Measurements from ENCODE around the gene CRISPLD2.

Gene CRISPLD2

GRCh38 chr16:84924331-84925091 lies 104.7 kb downstream of the CRISPLD2 start:
- H3K9me3 ChIP-seq (ENCODE audit: control insufficient read depth, low read depth, low read length): no peaks in the 10 kb centered on the region
- H3K36me3 ChIP-seq (ENCODE audit: control insufficient read depth, low read depth, low read length): no peaks in the 10 kb centered on the region
- no peaks in the 10 kb centered on the region for H3K4me1 ChIP-seq (ENCODE audit: control insufficient read depth, low read depth, low read length)
- H3K27me3 ChIP-seq (ENCODE audit: control insufficient read depth, insufficient read depth, low read length): no peaks in the 10 kb centered on the region
- H3K9ac ChIP-seq (ENCODE audit: low read length): no peak overlapping the region
- no peak overlapping the region for H3K27ac ChIP-seq (ENCODE audit: low read length)
- no peak overlapping the region for H3K4me3 ChIP-seq (ENCODE audit: low read length)

GRCh38 chr16:84925092-84925772 lies 105.4 kb downstream of the CRISPLD2 start:
- Histone ChIP-seq H3K4me3 (ENCODE audit: low read length) (no peak overlapping the region), H3K27me3 (ENCODE audit: control insufficient read depth, insufficient read depth, low read length) (no peaks in the 10 kb centered on the region), H3K27ac (ENCODE audit: low read length) (no peak overlapping the region)

GRCh38 chr16:84925773-84926372 lies 106.1 kb downstream of the CRISPLD2 start:
- H3K36me3 ChIP-seq (ENCODE audit: control insufficient read depth, low read depth, low read length): no peaks in the 10 kb centered on the region
- no peak overlapping the region for H3K27ac ChIP-seq (ENCODE audit: low read length)
- H3K9me3 ChIP-seq (ENCODE audit: control insufficient read depth, low read depth, low read length): no peaks in the 10 kb centered on the region
- no peak overlapping the region for H3K9ac ChIP-seq (ENCODE audit: low read length)
- no peaks in the 10 kb centered on the region for H3K27me3 ChIP-seq (ENCODE audit: control insufficient read depth, insufficient read depth, low read length)
- no peaks in the 10 kb centered on the region for H3K4me1 ChIP-seq (ENCODE audit: control insufficient read depth, low read depth, low read length)
- H3K4me3 ChIP-seq (ENCODE audit: low read length): no peak overlapping the region

More at GRCh38 chr16:84925092-84925772, 105.4 kb downstream of the CRISPLD2 start:
- no peak overlapping the region for H3K9ac ChIP-seq (ENCODE audit: low read length)
- no peaks in the 10 kb centered on the region for H3K36me3 ChIP-seq (ENCODE audit: control insufficient read depth, low read depth, low read length)
- H3K4me1 ChIP-seq (ENCODE audit: control insufficient read depth, low read depth, low read length): no peaks in the 10 kb centered on the region
- no peaks in the 10 kb centered on the region for H3K9me3 ChIP-seq (ENCODE audit: control insufficient read depth, low read depth, low read length)

- H3K4me1 ChIP-seq (ENCODE audit: control insufficient read depth, low read depth, low read length): no peaks in the 10 kb centered on the region
- no peaks in the 10 kb centered on the region for H3K9me3 ChIP-seq (ENCODE audit: control insufficient read depth, low read depth, low read length)
- no peaks in the 10 kb centered on the region for H3K36me3 ChIP-seq (ENCODE audit: control insufficient read depth, low read depth, low read length)
- no peak overlapping the region for H3K27ac ChIP-seq (ENCODE audit: low read length)
- H3K4me3 ChIP-seq (ENCODE audit: low read length): no peak overlapping the region
- H3K27me3 ChIP-seq (ENCODE audit: control insufficient read depth, insufficient read depth, low read length): no peaks in the 10 kb centered on the region
- no peak overlapping the region for H3K9ac ChIP-seq (ENCODE audit: low read length)
Measured at GRCh38 chr16:84926462-84926861, 106.7 kb downstream of the CRISPLD2 start.

- no peak overlapping the region for H3K27ac ChIP-seq (ENCODE audit: low read length)
- no peak overlapping the region for H3K9ac ChIP-seq (ENCODE audit: low read length)
- H3K27me3 ChIP-seq (ENCODE audit: control insufficient read depth, insufficient read depth, low read length): no peaks in the 10 kb centered on the region
- H3K4me3 ChIP-seq (ENCODE audit: low read length): no peak overlapping the region
- no peaks in the 10 kb centered on the region for H3K4me1 ChIP-seq (ENCODE audit: control insufficient read depth, low read depth, low read length)
- no peaks in the 10 kb centered on the region for H3K9me3 ChIP-seq (ENCODE audit: control insufficient read depth, low read depth, low read length)
- H3K36me3 ChIP-seq (ENCODE audit: control insufficient read depth, low read depth, low read length): no peaks in the 10 kb centered on the region
Measured at GRCh38 chr16:84927621-84928591, 108.1 kb downstream of the CRISPLD2 start.

GRCh38 chr16:84928679-84929420 lies 109.1 kb downstream of the CRISPLD2 start:
- H3K27ac ChIP-seq (ENCODE audit: low read length): no peak overlapping the region
- H3K9me3 ChIP-seq (ENCODE audit: control insufficient read depth, low read depth, low read length): no peaks in the 10 kb centered on the region
- H3K4me3 ChIP-seq (ENCODE audit: low read length): no peak overlapping the region
- H3K36me3 ChIP-seq (ENCODE audit: control insufficient read depth, low read depth, low read length): no peaks in the 10 kb centered on the region
- H3K27me3 ChIP-seq (ENCODE audit: control insufficient read depth, insufficient read depth, low read length): no peaks in the 10 kb centered on the region
- H3K9ac ChIP-seq (ENCODE audit: low read length): no peak overlapping the region
- H3K4me1 ChIP-seq (ENCODE audit: control insufficient read depth, low read depth, low read length): no peaks in the 10 kb centered on the region

GRCh38 chr16:84929421-84930297 lies 109.9 kb downstream of the CRISPLD2 start:
- Histone ChIP-seq H3K27ac (ENCODE audit: low read length) (no peak overlapping the region), H3K9me3 (ENCODE audit: control insufficient read depth, low read depth, low read length) (no peaks in the 10 kb centered on the region), H3K4me3 (ENCODE audit: low read length) (no peak overlapping the region), H3K9ac (ENCODE audit: low read length) (no peak overlapping the region), H3K4me1 (ENCODE audit: control insufficient read depth, low read depth, low read length) (no peaks in the 10 kb centered on the region), H3K27me3 (ENCODE audit: control insufficient read depth, insufficient read depth, low read length) (no peaks in the 10 kb centered on the region), H3K36me3 (ENCODE audit: control insufficient read depth, low read depth, low read length) (no peaks in the 10 kb centered on the region)

- no peak overlapping the region for H3K9ac ChIP-seq (ENCODE audit: low read length)
- H3K4me3 ChIP-seq (ENCODE audit: low read length): no peak overlapping the region
- no peak overlapping the region for H3K27ac ChIP-seq (ENCODE audit: low read length)
- no peaks in the 10 kb centered on the region for H3K36me3 ChIP-seq (ENCODE audit: control insufficient read depth, low read depth, low read length)
- no peaks in the 10 kb centered on the region for H3K4me1 ChIP-seq (ENCODE audit: control insufficient read depth, low read depth, low read length)
- H3K9me3 ChIP-seq (ENCODE audit: control insufficient read depth, low read depth, low read length): no peaks in the 10 kb centered on the region
- H3K27me3 ChIP-seq (ENCODE audit: control insufficient read depth, insufficient read depth, low read length): no peaks in the 10 kb centered on the region
Measured at GRCh38 chr16:84930298-84931106, 110.7 kb downstream of the CRISPLD2 start.

GRCh38 chr16:84931107-84931494 lies 111.3 kb downstream of the CRISPLD2 start:
- Histone ChIP-seq H3K4me1 (ENCODE audit: control insufficient read depth, low read depth, low read length) (no peaks in the 10 kb centered on the region), H3K9me3 (ENCODE audit: control insufficient read depth, low read depth, low read length) (no peaks in the 10 kb centered on the region), H3K4me3 (ENCODE audit: low read length) (no peak overlapping the region), H3K27me3 (ENCODE audit: control insufficient read depth, insufficient read depth, low read length) (no peaks in the 10 kb centered on the region), H3K36me3 (ENCODE audit: control insufficient read depth, low read depth, low read length) (no peaks in the 10 kb centered on the region), H3K27ac (ENCODE audit: low read length) (no peak overlapping the region), H3K9ac (ENCODE audit: low read length) (no peak overlapping the region)

Data from iPS-18a (cell line).